ENCODE measurements around the gene CFAP141.
"Not testable (repeated sequence)": the region's sequence is repeated elsewhere in the genome, so short reads cannot be mapped to it uniquely, and the experiment has no call there.

CFAP141 gene

DNA sequence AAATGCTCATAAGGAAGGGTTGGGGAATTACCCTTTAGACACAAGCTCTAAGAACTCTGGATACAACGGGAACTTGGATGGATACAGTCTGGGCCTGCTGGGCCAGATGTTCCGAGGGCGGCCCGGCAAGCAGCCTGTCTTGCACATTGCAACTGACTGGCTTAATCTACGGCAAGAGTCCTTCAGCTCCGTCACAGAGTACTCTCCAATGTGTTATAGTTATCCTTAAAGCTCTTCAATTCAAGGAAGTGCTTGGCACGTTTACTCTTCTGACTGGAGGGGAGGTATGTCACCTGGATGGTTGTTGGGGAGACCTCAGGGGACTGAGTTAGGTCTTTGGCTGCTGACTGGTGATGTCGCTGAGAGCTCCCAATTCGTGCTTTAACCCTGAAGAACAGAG is 1.1 kb upstream of the CFAP141 start:
- TF ChIP-seq, protein P1, sequence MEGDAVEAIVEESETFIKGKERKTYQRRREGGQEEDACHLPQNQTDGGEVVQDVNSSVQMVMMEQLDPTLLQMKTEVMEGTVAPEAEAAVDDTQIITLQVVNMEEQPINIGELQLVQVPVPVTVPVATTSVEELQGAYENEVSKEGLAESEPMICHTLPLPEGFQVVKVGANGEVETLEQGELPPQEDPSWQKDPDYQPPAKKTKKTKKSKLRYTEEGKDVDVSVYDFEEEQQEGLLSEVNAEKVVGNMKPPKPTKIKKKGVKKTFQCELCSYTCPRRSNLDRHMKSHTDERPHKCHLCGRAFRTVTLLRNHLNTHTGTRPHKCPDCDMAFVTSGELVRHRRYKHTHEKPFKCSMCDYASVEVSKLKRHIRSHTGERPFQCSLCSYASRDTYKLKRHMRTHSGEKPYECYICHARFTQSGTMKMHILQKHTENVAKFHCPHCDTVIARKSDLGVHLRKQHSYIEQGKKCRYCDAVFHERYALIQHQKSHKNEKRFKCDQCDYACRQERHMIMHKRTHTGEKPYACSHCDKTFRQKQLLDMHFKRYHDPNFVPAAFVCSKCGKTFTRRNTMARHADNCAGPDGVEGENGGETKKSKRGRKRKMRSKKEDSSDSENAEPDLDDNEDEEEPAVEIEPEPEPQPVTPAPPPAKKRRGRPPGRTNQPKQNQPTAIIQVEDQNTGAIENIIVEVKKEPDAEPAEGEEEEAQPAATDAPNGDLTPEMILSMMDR (IDR thresholded peaks at IDR 0.05; ENCODE audit: low read depth, low read length), result no peak
- no peak for DNase-seq (ENCODE audit: extremely low read depth, low read depth)

DNA sequence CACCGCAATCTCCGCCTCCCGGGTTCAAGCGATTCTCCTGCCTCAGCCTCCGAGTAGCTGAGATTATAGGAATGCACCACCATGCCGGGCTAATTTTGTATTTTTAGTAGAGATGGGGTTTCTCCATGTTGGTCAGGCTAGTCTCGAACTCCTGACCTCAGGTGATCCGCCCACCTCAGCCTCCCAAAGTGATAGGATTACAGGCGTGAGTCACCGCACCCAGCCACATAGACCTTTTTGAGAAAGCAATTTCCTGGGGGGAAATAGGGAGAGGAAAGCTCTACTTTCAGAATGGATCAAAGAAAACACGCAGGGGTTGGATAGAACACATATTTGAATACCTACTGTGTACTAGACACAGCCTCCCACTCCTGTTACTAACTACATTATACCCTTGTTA is 355 bp downstream of the CFAP141 start:
- not testable (repeated sequence) for DNase-seq (ENCODE audit: extremely low read depth, low read depth)

GRCh38 chr1:154199563-154199879 is 6.6 kb downstream of the CFAP141 start:
- TF ChIP-seq, protein P1 (IDR thresholded peaks at IDR 0.05; ENCODE audit: low read depth, low read length), result peak; percentile 15
- DNase-seq (ENCODE audit: extremely low read depth, low read depth), result no peak

DNA sequence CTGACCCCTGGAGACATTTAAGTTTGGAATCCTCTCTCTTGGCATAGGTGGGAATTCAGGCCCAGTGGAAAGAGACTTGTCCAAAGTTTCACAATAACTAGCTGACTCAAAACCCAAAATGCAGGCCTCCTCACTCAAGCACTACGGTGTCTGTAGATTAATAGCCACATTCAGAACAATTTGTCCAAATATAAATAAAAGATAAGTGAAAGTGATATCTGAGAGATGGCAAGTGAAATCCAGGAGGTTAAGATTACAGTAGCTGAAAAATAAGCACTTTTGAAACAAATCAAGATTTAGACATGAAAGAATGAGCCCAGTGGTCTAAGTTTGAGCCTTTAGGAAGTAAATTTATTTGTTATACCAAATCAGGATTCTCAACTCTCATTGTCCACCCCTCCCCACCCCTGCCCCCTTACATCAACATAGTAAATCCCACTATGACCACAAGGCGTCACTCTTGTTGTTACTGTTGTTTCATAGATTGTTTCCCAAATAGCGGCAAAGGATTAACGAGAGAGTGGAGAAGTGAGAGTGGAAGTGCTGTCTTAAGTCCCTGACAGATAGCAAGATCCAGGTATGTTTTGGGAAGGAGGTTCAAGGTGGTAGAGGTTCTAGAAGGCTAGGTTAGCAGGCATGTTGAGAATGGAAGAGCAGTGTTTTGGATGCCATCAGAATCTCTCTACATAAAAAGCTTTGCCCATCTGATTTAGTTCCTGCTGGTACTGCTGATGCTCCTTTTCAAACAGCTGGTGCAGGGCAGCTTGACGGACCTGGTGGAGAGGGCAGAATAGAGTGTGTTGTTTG is 7.2 kb downstream of the CFAP141 start:
- TF ChIP-seq, protein P1 (IDR thresholded peaks at IDR 0.05; ENCODE audit: low read depth, low read length), result peak; percentile 58

DNA sequence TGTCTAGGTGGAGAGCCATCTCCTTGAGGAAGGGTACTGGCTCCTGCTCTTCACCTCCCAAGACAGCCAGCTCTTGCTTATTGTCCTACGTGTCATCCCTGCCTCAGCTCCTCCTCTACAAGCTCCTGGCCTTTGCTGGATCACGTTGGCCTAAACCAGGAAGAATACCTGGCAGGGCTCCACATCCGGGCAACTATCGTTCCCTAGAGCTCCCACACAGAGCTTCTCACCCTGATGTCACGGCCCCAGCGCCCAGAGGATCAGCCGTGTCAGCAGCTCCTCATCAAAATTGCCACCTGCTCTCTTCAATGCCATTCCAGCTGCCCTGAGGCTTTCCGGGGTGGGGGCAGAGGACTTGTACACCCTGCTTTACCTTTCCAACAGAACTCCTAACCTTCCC is 12.3 kb downstream of the CFAP141 start:
- TF ChIP-seq, protein P1 (IDR thresholded peaks at IDR 0.05; ENCODE audit: low read depth, low read length), result no peak
- no peak for DNase-seq (ENCODE audit: extremely low read depth, low read depth)

More for the DNA sequence above, 7.2 kb downstream of the CFAP141 start:
- DNase-seq (ENCODE audit: extremely low read depth, low read depth), result no peak

DNA sequence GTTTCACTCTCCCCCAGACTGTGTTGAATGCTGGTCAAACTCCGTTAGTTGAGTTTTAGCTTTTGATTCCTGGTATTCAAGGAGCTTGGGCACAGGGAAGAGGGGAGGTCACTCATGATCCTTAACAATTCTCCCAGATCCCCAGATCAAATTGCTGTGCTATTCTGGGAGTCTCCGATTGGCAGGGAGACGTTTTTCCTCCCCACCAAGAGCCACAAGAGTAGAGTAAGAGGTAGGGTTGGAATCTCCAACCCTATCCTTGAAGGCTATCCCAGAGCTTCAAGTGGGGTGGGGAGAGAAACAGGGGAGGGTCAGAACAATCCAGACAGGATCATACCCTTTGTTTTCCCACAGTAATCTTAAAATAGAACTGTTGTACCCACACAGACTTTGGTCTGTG is 13.7 kb downstream of the CFAP141 start:
- TF ChIP-seq, protein P1 (IDR thresholded peaks at IDR 0.05; ENCODE audit: low read depth, low read length), result no peak
- no peak for DNase-seq (ENCODE audit: extremely low read depth, low read depth)

- no peak for DNase-seq (ENCODE audit: extremely low read depth, low read depth)
- TF ChIP-seq, protein P1 (IDR thresholded peaks at IDR 0.05; ENCODE audit: low read depth, low read length), result no peak
These were observed 14.1 kb downstream of the CFAP141 start, which contains the start of gene TPM3 for GRCh38 chr1:154191990-154192461. Gene TPM3 (minus strand): TSS chr1:154192100. CDS start chr1:154192018, 82 bp downstream.

- no peak for DNase-seq (ENCODE audit: extremely low read depth, low read depth)
- TF ChIP-seq, protein P1 (IDR thresholded peaks at IDR 0.05; ENCODE audit: low read depth, low read length), result no peak
These were observed 15.6 kb downstream of the CFAP141 start for GRCh38 chr1:154190550-154190949.
